Stimulated activated CD4-positive, alpha-beta T cell treated with anti-CD3 and anti-CD28 coated beads, Interleukin-15, amount 100 ng/mL, for 24 hours (primary cell): ENCODE data around the gene SARS2.

Experiments
- DNase-seq: peaks from one replicate; pipeline ENCODE4 v3.0.0-alpha.2; 2020

The SARS2 gene

DNA sequence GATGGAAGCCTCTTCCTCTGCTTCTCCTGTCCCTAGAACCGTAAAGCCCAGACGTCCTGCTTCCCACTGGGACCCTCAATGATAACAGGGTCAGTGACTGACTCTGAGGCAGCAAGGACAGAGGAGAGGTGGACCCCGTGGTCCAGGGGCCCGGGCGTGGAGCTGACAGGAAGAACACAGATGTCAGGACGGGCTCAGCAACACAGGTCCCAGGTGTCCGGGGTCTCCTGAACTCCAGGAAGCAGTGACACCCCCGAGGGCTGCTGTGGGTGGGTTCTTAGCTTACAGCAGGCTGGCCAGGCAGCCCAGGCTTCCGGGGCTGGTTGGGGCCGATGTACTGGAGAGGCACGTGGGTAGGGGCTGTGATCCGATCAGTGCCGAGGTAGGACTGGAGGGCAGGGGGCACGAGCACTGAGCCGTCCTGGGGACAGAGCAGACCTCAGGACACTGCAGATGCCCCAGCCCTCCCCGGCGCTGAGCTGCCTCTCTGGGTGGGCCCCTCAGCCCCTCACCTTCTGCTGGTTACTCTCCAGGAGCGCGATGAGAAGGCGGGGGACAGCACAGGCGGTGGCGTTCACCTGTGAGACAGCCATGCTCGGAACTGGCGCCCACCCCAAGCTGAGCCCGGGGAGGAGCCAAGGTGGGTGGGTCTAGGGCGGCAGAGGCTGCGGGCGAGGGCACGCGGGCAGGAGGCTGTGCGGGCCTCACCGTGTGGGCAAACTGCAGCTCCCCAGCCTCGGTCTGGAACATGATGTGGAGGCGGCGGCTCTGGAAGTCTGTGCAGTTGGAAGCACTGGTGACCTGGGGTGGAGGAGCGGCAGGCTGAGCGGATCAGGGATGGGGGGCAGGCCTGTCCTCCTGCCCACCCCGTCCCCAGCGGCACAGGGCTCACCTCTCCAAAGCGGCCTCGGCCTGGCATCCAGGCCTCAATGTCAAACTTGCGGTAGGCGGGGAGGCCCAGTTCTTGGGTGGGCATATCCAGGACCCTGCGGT lies 14.9 kb downstream of the SARS2 start:
- no peak for DNase-seq

DNA sequence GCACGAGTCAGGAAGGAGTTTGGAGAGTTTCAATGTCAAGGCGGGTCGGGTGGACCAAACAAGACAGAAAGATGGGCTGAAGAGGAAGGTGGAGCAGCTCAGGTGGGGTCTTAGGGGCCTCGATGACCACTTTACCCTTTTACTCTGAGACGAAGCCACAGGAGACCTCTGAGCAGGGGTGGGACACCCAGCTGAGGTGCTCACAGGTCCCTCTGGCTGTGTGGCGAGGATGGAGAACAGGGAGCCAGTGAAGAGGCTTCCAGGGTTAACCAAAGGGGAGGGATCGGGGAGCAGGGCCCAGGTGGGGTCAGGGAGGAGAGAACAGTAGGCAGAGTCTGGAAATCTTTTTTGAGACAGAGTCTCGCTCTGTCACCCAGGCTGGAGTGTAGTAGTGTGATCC lies 16.6 kb downstream of the SARS2 start:
- DNase-seq: no peak

DNA sequence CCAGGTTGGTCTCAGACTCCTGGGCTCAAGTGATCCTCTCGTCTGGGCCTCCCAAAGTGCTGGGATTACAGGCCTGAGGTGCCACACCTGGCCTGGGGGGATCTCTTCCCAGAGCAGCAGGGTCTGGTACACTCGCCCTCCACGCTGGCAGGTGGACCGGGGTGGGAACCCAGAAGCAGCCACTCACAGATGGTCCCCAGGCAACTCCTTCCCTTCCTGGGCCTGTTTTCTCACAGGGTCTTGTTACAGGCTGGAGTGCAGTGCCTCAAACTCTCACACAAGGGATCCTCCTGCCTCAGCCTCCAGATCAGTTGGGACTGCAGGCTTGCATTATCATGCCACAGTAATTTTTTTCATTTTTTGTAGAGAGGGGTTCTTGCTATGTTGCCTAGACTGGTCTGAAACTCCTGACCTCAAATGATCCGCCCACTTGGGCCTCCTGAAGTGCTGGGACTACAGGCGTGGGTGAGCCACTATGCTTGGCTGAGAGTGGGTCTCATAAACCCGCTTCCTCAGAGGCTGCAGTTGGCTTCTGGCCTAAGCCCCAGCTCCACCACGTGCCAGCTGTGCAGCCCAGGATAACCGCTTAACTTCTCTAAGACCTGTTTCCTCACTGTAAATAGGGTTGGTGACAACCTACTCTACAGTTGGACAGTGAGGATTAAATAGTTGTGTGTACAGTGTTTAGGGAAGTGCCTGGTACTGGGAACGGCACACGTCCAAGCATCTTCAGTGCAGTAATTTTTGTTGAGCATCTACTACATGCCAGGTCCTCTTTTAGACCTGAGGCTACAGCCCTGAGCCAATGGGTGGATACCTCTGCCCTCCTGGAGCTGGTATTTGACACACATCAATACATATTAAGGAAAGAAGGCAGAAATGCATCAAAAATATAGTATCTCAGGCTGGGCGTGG lies 17.7 kb downstream of the SARS2 start:
- peak; percentile 23 for DNase-seq

DNA sequence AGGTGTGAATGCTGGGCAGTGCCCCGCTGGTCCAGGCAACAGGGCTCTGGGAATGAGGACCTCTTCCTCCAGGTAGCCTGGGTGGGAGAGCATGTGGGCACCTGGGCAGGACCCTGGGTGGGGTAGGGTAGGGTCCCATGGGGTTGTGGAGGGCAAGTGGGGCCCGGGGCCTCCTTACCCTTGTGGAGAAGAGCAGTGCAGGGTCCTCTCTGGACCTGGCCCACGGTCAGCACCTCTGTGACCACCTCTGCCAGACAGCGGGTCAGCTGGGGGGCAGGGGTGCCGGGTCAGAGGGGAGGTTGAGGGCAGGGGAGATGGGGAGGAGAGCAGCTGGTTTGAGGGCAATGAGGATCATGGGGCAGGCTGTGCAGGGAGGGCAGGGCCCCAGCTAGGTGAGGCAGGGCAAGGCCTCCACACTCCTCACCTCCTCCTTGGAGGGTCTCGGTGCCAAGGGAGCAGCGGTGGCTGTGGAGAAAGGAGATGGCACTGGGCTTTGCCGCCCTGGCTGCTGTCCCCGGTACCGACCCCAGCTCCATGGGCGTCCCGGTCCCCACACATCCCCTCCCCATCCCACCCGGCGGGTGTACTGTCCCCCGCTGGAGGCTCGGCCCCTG lies 19.1 kb downstream of the SARS2 start:
- DNase-seq: no peak

DNA sequence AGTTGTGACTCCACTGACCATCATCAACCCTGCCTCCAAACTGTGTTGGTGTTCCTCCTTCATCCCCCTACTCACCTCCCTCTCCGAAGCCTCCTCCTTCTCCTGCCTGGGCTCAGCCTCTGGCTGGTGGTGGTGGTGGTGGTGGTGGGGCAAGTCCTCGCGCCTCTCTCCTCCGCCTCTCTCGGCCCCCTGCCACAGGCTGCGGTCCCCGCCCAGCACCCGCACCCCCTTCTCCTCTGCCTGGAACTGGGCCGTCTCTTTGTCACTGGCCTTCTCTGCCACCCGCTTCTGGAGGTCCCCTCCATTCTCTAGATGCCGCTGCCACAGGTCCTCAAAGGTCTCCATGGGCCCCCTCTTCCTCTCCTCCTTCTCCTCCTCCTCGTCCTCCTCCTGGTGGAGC lies 20.1 kb downstream of the SARS2 start:
- no peak for DNase-seq

DNA sequence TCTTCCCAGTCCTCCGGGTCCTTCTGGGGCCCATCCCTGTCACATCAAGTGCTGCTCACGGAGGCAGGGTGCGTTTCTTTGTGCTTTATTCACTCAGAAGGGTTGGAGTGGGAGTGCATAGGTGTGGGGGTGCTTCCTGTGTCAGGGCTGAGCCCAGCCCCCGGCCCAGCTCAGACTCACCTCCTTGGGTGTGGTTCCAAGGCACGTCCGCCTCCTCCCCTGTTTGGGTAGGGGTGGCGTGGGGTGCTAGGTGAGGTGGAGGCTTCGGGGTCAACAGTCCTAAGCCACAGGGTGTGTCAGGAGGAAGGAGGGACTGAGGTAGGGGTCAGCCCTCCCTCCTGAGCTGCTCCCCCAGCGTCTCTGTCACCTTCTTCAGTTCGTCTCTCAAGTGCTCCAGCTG lies 21.7 kb downstream of the SARS2 start:
- no peak for DNase-seq

DNA sequence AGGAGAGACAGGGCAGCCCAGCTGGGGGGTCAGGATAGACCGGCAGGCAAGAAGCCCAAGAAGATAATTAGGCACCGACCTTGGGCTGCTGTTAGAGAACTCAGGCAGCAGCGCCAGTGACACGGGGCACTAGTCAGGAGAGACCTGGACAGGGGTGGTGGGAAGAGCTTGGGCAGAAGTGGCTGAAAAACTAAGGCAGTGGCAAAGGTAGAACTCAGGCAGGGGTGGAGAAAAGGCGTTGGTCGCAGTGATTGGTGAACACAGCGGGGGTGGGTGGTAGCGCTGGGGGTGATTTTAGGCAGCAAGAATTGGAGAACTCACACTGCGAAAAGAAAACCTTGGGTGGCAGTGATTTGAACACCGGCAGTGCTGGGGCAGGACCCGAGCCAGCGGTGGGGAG lies 22.9 kb downstream of the SARS2 start:
- DNase-seq: no peak

DNA sequence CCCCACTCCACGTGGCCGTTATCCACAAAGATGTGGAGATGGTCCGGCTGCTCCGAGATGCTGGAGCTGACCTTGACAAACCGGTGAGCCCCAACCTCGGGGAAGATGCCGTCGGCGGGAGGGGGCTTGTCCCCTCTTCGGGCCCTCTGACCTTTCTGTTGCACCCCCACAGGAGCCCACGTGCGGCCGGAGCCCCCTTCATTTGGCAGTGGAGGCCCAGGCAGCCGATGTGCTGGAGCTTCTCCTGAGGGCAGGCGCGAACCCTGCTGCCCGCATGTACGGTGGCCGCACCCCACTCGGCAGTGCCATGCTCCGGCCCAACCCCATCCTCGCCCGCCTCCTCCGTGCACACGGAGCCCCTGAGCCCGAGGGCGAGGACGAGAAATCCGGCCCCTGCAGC lies 23.3 kb downstream of the SARS2 start:
- no peak for DNase-seq

DNA sequence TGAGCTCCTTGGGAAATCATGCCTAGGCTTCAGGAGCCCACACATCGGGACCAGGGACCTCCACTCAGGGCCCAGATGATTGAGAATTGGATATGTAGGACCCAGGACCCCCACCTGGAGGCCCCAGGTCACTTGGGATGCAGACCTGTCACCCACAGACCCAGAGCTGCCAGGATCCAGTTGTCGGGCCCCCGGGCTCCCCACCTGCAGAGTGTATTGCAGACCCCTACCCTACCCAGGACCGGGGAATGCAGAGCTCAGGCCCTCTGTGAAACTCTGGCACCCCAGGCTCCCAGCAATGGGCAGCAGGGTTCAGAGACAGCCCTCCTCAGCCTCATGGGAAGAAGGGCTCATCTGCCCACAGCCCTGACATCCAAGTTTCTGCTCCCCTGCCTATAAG lies 24.9 kb downstream of the SARS2 start:
- DNase-seq: no peak

DNA sequence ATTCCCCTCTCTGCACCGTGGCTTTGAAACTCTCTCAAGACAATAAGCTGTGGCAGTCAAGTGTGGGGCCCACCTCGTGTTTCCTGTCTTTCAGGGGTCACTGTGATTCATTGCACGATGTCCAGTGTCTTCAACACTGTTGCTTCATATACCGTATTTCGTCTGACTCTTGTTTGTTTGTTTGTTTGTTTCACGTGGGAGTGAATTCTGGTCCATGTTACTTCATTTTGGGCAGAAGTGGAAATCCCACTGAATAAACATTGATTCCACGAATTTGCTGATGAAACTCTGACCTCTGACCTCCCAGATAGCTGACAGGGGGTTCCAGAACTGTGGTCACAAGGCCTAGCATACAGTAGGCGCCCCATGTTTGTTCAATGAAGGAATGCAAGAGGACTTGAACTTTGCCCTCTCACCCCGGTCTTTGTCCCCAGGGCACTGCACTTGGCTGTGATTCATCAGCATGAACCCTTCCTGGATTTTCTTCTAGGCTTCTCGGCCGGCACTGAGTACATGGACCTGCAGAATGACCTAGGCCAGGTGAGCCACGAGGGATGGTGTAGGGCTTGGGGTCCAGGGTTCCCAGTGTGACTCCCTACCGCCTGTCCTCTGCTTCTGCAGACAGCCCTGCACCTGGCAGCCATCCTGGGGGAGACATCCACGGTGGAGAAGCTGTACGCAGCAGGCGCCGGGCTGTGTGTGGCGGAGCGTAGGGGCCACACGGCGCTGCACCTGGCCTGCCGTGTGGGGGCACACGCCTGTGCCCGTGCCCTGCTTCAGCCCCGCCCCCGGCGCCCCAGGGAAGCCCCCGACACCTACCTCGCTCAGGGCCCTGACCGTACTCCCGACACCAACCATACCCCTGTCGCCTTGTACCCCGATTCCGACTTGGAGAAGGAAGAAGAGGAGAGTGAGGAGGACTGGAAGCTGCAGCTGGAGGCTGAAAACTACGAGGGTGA lies 25.7 kb downstream of the SARS2 start:
- no peak for DNase-seq

DNA sequence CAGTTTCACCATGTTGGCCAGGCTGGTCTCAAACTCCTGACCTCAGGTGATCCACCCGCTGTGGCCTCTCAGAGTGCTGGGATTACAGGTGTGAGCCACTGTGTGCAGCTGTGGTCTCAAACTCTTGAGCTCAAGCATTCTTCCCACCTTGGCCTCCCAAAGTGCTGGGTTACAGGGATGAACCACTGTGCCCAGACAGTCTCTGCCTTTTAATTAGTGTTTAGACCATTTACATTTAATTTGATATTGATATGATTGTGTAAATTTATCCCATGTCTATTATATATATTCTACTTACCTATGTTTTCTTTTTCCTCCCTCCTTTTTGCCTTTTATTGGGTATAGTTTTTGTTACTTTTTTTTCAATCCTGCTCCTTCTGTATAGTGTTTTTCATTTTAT lies 28.9 kb downstream of the SARS2 start:
- no peak for DNase-seq

DNA sequence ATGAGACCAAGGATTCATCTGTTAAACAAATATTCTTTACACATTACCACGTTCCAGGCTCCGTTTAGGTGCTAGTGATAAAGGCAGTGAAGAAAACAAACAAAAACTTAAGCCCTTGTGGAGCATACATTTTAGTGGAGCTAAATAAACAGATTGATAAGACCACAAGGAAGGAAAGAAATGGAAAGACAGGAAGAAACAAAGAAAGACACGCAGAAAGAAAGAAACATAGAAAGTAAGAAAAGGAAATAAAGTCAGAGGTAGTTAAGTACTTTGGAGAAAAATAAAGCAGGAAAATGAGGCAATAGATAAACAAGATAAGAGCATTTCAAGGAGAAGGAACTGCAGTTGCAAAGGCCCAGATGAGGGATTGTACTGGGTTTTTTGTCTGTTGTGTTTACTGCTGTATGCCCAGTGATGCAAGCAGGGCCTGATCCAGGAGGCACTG lies 29.8 kb downstream of the SARS2 start:
- no peak for DNase-seq

DNA sequence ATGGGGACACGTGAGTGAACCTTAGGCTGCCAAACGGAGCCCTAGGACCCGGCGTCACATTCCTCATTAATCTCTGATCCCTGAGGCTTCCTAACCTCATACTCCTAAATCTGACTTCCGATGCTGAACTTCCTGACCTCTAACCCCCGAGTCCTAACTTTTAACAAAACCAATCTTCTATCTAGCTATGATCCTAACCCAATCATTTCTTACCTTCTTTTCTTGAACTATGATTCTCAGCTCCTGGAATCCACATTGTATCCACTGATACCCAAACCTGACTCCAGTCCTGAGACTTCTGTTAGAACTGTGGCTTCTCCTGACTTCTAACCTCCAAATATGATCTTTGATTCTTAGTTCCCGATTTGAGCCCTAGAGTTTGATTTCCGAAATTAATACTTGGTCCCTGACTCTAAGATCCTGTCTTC lies 30.3 kb downstream of the SARS2 start:
- DNase-seq: no peak

DNA sequence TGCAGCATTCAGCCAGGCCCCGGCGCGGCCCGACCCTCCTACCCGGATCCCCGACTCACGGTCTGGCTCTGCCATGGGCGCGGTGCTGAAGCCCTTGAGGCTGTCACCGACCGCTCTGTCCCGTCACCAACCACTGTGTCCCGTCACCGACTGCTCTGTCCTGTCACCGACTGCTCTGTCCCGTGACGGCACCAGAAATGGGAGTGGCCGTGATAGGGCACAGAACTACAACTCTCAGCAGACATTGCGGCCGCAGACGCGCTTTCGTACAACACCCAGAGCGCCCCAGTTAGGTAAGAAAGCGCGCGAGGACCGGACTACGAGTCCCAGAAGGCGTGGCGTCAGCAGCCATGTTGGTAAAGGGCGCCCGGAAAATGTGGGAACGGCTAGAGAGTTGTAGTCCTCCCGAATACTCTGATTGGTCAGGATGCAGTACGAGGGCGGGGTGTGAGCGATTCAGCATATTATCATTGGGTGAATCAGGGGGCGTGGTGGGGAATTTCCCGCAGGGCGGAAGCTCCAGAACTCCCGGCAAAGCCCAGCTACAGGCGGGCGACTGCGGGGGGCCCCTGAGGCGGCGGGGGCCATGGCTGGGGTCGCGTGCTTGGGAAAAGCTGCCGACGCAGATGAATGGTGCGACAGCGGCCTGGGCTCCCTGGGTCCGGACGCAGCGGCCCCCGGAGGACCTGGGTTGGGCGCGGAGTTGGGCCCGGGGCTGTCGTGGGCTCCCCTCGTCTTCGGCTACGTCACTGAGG lies 30.9 kb downstream of the SARS2 start, which contains the start of the genes NFKBIB and SIRT2:
Gene NFKBIB (plus strand): TSS at position 523 of the 755 bp plus-strand sequence. CDS start 64 bp downstream, at position 587.
Gene SIRT2 (minus strand): TSS at position 172 of the 755 bp plus-strand sequence. CDS start 97 bp downstream, at position 75.
- DNase-seq: peak; percentile 100

DNA sequence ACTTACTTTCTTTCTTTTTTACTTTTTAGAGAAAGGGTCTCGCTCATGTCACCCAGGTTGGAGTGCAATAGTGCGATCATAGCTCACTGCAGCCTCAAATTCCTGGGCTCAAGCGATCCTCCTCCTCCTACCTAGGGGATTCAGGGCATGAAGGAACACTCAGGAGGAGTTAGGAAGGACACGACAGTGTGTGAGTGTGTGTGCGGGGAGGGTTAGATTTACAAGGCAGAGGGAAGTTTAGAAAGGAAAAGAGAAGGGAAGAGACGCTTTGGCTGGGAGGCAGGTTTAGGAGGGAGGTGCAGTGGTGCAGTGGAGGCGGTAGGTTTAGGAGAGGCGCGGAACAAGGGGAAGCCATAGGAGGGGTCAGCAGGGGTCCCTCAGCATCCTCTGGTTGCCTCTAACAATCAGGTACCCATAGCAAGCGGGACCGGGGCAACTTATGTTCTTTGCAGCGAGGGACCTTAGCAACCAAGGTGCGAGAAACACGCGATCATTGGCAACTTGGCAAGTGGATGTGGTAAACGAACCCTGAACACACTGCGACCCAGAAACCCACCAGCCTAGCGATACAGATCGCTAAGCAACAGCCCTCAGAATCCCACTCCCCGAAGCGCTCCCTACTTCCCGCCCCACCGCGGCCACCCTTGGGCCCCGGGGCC lies 31.6 kb downstream of the SARS2 start:
- DNase-seq: no peak

DNA sequence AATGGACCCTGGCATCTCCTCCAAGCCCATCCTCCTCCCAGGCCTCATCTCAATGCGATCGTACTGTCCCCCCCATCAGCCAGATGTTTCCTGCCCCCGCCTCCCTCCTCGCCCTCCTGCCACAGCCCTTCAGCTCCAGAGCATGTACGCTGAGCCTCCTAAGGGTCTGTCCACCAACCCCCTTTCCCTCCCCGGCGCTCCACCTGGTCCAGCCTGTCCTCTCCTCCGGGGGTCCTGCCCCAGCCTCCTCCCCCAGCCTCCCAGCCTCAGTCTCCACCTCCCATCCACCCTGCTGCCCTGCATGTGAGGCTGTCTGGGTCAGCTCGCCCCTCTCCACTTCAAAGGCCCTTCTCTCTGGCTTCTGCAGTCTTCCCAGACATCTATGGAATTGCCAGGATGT lies 35.6 kb downstream of the SARS2 start:
- DNase-seq: no peak

DNA sequence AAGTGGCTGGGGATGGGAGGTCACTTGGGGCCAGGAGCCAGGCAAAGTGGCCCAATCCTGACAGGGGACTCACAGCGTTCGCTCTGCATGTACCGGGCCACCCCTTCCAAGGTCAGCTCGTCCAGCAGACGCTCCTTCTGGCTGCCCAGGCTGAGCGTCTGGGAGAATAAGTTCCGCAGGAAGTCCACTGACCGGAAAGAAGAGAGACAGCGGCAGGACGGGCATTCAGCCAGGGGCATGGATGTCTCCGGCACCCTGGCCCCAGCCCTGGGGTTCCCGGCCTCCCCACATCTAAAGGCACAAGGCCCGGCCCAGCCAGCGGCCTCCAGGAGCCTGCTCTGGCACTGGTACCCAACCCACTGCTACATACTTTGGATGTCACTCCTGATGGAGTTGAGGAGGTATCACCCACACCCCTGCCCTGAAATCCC lies 37.2 kb downstream of the SARS2 start:
- no peak for DNase-seq

DNA sequence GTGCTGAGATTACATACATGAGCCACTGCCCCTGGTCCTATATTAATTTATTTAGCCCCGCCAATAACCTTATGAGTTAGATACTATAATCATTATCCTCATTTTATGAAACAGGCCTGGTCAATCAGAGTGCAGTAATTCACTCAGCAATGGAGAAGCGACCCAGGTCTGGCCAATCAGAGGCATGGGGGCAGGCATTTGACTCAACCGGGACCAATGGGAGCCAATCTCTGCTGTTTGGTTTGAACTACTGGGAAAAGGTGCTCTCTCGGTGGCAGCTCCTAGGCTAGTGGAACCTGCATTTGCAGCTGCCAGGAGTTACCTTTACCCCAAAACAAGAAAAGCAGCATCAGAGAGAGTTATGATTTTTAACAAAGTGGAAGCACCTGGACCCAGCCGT lies 37.7 kb downstream of the SARS2 start:
- DNase-seq: no peak

DNA sequence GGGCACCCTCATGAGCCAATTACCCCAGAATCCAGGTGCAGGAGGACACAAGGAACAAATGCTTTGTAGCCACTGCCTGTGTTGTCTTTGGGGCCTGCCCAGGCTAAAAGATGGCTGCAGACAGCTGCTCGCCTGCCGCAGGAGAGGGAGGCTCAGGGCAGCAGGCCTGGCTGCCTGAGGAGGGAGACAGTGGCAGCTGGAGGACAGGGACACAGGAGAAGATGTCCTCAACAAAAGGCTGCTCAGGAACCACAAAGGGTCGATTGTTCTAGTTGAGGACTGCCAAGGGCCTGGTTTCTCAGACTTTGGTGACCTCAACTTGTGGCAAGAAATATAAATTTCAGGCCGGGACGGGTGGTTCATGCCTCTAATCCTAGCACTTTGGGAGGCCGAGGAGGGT lies 38.8 kb downstream of the SARS2 start:
- DNase-seq: no peak

DNA sequence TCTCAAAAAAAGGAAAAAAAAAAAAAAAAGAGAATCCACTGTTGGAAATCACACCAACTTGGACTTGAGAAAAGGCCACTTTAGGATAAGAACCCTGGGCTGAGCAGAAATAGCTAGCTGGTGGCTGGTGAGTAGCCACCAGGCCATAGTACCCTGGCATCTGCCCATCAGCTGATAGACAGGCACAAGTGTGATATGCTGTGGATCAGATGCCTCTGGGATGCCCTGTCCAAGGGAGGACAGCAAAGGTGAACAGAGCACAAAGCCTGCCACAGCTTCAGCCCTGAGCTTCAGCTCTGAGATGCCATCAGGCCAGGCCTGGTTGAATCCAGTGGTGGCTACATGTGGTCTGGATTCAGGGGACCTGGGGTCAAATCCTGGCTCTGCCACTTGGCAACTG lies 39.9 kb downstream of the SARS2 start:
- no peak for DNase-seq
